HG03060 (cell line): ENCODE measurements around the gene CDK11B.

Source experiments
- ATAC-seq: cut with Tn5 transposase; IDR thresholded peaks from one replicate; pipeline ENCODE4 v1.9.1; 2021; ENCODE audit warnings: low read depth, moderate number of reproducible peaks; ENCODE audit not compliant: unreplicated experiment

The CDK11B gene

GRCh38 chr1:1617516-1617915 is 41.3 kb downstream of the CDK11B start:
- ATAC-seq, result no peak

- no peak for ATAC-seq
Observed at GRCh38 chr1:1616838-1617237, 42.0 kb downstream of the CDK11B start.

- no peak for ATAC-seq
Observed at GRCh38 chr1:1616045-1616790, 42.6 kb downstream of the CDK11B start.

GRCh38 chr1:1615256-1616044 is 43.4 kb downstream of the CDK11B start, which contains the start of gene MIB2:
MIB2 (plus strand) TSS chr1:1615500; CDS start chr1:1623453, 7,953 bp downstream.
- ATAC-seq, result peak; percentile 87

GRCh38 chr1:1614954-1615255 is 43.9 kb downstream of the CDK11B start:
- no peak for ATAC-seq

- ATAC-seq, result no peak
Observed at GRCh38 chr1:1614204-1614953, 44.4 kb downstream of the CDK11B start.

GRCh38 chr1:1613509-1614082 is 45.2 kb downstream of the CDK11B start:
- ATAC-seq, result no peak

- ATAC-seq, result no peak
Observed at GRCh38 chr1:1612104-1612400, 46.8 kb downstream of the CDK11B start.

GRCh38 chr1:1610796-1611195 is 48.0 kb downstream of the CDK11B start:
- ATAC-seq, result no peak

GRCh38 chr1:1609822-1610485 is 48.9 kb downstream of the CDK11B start:
- no peak for ATAC-seq

GRCh38 chr1:1606232-1606631 is 52.6 kb downstream of the CDK11B start:
- no peak for ATAC-seq

- no peak for ATAC-seq
Observed at GRCh38 chr1:1605724-1606123, 53.1 kb downstream of the CDK11B start.

- no peak for ATAC-seq
Observed at GRCh38 chr1:1605034-1605591, 53.7 kb downstream of the CDK11B start.

- no peak for ATAC-seq
Observed at GRCh38 chr1:1604374-1605033, 54.3 kb downstream of the CDK11B start.

- ATAC-seq, result no peak
Observed at GRCh38 chr1:1603671-1604373, 55.0 kb downstream of the CDK11B start.

- no peak for ATAC-seq
Observed at GRCh38 chr1:1602968-1603506, 55.8 kb downstream of the CDK11B start.

GRCh38 chr1:1602304-1602967 is 56.4 kb downstream of the CDK11B start:
- ATAC-seq, result no peak

GRCh38 chr1:1601564-1602303 is 57.1 kb downstream of the CDK11B start:
- ATAC-seq, result no peak
